MG63 (cell line): ENCODE data around the gene EGR1. TPM values are rescaled to one million over a fixed set of nuclear protein-coding genes. Genes with fewer than 3 reads are reported as not detected.
"Not testable (repeated sequence)": the region's sequence is repeated elsewhere in the genome, so short reads cannot be mapped to it uniquely, and the experiment has no call there.

ENCODE experiments used
- DNase-seq: peaks from one replicate; pipeline ENCODE4 v3.0.0-alpha.2; 2020
- H3K27me3 ChIP-seq: fragments of 250-450 bp; sonication (Bioruptor Pico); 2 replicates; pipeline ENCODE4 v1.5.1; 2020; ENCODE audit warnings: mild to moderate bottlenecking, moderate library complexity
- H3K36me3 ChIP-seq: fragments of 250-450 bp; sonication (Bioruptor Pico); 2 replicates; pipeline ENCODE4 v1.5.1; 2020; ENCODE audit warnings: mild to moderate bottlenecking, moderate library complexity
- H3K4me3 ChIP-seq: fragments of 250-450 bp; sonication (Bioruptor Pico); 2 replicates; pipeline ENCODE4 v1.5.1; 2020; ENCODE audit warnings: mild to moderate bottlenecking, moderate library complexity
- H3K9me3 ChIP-seq: fragments of 250-450 bp; sonication (Bioruptor Pico); 2 replicates; pipeline ENCODE4 v1.5.1; 2020; ENCODE audit warnings: mild to moderate bottlenecking, moderate library complexity
- total RNA-seq: library from RNA; depleted of rRNA; stranded (reverse); fragments of >200 nt; shearing (Covaris generic); gene quantifications from 2 replicates; pipeline ENCODE4 v1.2.3, GENCODE V29; 2014; ENCODE audit warnings: low replicate concordance

Gene EGR1
- total RNA-seq, 1 experiment from 2014 or later, result 1.2 TPM

DNA sequence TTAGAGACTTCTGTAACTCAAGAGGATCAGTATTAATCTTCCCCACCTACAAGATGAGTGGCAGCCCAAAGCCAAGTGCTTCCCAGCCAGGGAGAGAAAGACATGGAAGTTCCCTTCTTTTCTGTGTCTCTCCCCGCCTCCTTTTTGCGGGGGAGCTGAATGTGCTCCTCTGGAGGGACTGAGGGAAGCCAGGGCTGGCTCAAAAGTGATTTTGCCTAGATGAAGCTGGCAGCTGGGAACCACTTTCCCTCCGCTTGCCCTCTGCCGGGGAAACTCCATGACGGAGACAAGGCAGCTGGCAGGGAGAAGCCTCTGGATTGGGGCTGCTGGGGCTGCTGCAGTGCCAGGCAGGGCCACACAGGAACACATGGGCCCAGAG is 24.4 kb downstream of the EGR1 start:
- no peaks in the 10 kb centered on the region for H3K36me3 ChIP-seq
- H3K4me3 ChIP-seq, result no peak overlapping the region
- no peak for DNase-seq
- no peaks in the 10 kb centered on the region for H3K9me3 ChIP-seq
- no peaks in the 10 kb centered on the region; the same call in 1 of the 2 replicates for H3K27me3 ChIP-seq

DNA sequence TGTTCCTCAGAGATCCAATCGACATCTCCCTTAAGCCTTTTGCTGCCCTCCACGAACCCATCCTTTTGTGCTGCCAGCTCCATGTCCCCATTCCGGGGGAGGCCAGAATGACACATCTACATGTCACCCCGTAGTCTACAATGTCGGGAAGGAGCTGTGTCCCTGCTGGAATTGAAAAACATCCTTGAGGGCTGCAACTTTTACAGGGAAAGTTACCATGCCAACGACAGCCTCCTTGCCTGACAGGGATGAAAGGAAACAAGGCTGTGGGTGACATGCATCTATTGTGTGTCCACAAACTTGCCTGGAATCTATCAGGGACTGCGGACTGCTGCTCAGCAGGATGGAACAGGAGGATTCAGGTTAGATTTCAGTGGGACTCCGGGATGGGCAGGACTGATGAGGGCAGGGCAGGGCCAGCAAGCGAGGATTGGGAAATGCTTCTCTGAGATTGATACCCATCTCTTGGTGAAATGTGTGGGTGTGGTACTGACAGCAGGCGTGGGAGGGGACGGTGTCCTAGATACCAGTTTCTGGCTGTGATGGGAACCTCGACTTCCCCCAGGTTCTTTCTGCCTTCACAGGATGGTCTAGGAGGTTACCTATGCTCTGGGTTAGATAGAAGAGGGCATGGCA is 25.5 kb downstream of the EGR1 start:
- Histone ChIP-seq H3K36me3 (no peaks in the 10 kb centered on the region), H3K9me3 (no peaks in the 10 kb centered on the region), H3K27me3 (no peaks in the 10 kb centered on the region; the same call in 1 of the 2 replicates), H3K4me3 (no peak overlapping the region)
- DNase-seq, result no peak

DNA sequence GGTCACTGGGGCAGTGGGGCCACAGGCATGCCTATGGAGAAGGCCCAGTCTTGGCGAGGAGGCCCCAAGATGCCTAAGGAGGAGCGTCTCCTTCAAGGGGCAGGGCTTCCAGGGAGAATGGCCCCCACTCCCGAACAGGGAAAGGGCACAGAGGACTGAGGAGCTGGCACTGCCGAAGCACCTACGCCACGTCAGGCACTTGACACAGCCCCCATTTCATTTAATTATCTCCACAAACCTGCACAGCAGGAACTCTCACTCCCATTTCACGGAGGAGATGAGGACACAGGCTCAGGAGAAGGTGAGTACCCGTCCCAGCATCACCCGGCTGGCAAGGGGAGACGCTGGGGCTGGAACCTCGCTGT is 26.0 kb downstream of the EGR1 start:
- Histone ChIP-seq H3K4me3 (peak overlapping the region; percentile 45), H3K9me3 (no peaks in the 10 kb centered on the region), H3K36me3 (no peaks in the 10 kb centered on the region), H3K27me3 (no peaks in the 10 kb centered on the region; the same call in 1 of the 2 replicates)
- DNase-seq, result no peak

DNA sequence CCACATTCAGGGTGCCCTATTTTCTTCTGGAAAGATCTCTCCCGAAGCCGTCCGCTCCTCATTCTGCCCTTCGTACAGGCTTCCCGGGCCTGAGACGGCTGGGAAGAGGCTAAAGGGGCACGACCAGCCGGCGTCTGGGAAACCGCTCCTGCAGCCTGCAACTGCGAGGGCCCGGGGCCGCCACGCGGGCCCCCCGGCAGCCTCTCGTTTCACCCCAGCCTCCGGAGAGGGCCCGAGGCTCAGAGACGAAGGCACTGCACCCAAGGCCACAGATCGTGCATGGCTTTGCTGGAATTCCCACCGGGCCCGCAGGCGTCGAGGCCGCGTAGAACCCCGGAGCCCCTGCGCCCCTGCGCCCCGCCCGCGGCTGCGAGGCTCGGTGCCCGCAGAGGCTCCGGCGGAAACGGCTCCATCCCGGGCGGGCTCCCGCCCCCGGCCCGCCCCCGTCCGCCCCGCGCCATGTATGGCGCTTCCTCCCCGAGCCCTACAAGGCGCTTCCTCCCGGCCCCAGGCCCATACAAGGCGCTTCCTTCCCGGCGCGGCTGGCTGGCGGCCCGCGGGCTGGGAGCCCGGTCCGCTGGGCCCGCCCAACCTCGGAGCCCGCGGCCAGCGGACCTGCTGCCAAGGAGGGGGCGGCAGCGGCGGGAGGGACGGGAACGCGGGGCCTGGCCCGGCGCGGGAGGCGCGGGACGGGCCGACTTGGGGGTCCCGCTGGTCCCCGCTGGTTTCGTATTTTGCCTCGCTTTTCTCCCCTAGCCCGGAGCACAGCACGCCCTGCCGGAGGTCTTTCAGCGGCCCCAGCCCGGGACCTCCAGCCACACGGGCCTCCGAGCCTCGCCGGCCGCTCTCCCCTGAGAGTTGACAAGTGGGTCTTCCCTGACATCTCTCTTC is 26.6 kb downstream of the EGR1 start:
- no peaks in the 10 kb centered on the region for H3K9me3 ChIP-seq
- no peaks in the 10 kb centered on the region; the same call in 1 of the 2 replicates for H3K27me3 ChIP-seq
- peak; percentile 96 for DNase-seq
- H3K4me3 ChIP-seq, result peak overlapping the region; percentile 45
- no peaks in the 10 kb centered on the region for H3K36me3 ChIP-seq

GRCh38 chr5:138492560-138493045 is 27.3 kb downstream of the EGR1 start:
- DNase-seq, result no peak
- Histone ChIP-seq H3K4me3 (peak overlapping the region; percentile 45), H3K9me3 (no peaks in the 10 kb centered on the region), H3K27me3 (no peaks in the 10 kb centered on the region; the same call in 1 of the 2 replicates), H3K36me3 (no peaks in the 10 kb centered on the region)

- no peaks in the 10 kb centered on the region; the same call in 1 of the 2 replicates for H3K27me3 ChIP-seq
- no peaks in the 10 kb centered on the region for H3K9me3 ChIP-seq
- no peaks in the 10 kb centered on the region for H3K36me3 ChIP-seq
- no peak overlapping the region for H3K4me3 ChIP-seq
- DNase-seq, result no peak
Observed at GRCh38 chr5:138495351-138495750, 30.1 kb downstream of the EGR1 start.

DNA sequence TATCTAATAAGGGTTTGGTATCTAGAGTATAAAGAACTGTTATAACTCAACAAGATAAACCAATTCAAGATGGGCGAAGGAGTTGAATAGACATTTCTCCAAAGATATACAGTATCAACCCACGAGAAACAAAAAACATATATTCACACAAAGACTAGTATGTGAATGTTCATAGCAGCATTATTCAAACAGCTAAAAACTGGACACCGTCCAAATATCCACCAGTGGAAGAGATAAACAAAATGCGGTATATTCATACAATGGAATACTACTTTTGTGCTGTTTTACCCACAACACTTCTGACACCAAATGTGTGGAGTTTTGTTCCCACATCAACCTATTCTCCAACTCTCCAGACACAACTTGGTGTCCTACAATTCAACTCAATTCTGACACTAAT is 33.1 kb downstream of the EGR1 start:
- Histone ChIP-seq H3K4me3 (no peak overlapping the region), H3K36me3 (no peaks in the 10 kb centered on the region; the same call in 1 of the 2 replicates), H3K9me3 (no peaks in the 10 kb centered on the region), H3K27me3 (no peaks in the 10 kb centered on the region)
- no peak for DNase-seq

- DNase-seq, result peak; percentile 24
- no peaks in the 10 kb centered on the region for H3K9me3 ChIP-seq
- H3K4me3 ChIP-seq, result no peak overlapping the region
- no peaks in the 10 kb centered on the region for H3K27me3 ChIP-seq
- H3K36me3 ChIP-seq, result peaks cover 30% of the 10 kb centered on the region
Observed at GRCh38 chr5:138502121-138502520, 36.8 kb downstream of the EGR1 start.

GRCh38 chr5:138502521-138502920 is 37.2 kb downstream of the EGR1 start:
- Histone ChIP-seq H3K4me3 (no peak overlapping the region), H3K27me3 (no peaks in the 10 kb centered on the region), H3K9me3 (no peaks in the 10 kb centered on the region), H3K36me3 (peaks cover 34% of the 10 kb centered on the region)
- no peak for DNase-seq

DNA sequence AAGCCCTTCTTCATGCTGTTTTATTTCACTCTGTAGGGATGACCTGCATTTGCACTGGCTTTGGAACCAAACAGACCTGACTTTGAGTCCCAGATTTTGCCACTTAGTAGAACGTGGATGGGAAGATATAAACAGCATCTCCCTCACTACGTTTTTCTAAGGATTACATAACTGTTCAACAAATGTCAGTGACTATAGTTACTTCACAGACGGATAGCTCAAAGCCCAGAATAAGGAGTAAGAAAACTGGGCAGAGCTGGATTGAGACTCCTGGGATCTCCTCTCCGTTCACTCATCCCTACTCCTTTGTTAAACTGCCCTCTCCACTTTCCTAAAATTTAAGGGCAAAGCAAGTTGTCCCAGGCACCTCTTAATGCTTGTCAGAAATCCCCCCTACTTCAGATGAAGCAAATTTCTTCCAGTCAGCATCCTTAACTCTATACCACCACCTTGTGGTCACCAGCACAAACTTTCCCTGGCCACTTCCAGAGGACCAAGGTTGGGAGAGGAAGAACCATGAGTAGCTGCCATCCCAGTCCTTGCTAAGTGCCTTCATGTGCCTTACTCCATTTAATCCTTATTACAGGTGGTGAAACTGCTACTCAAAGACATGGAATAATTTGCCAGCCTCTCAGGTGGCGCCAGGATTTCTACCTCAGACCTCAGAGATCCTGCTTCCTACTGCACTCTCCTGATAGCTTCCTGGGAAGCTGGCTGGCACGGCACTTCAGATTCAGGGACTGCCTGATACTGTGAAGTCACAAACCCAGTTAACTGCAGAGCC is 38.4 kb downstream of the EGR1 start:
- peaks cover 45% of the 10 kb centered on the region for H3K36me3 ChIP-seq
- H3K4me3 ChIP-seq, result no peak overlapping the region
- H3K27me3 ChIP-seq, result no peaks in the 10 kb centered on the region
- peak; percentile 38 for DNase-seq
- no peaks in the 10 kb centered on the region for H3K9me3 ChIP-seq

GRCh38 chr5:138504799-138505198 is 39.5 kb downstream of the EGR1 start:
- DNase-seq, result peak; percentile 64
- Histone ChIP-seq H3K4me3 (no peak overlapping the region), H3K9me3 (no peaks in the 10 kb centered on the region), H3K36me3 (peaks cover 55% of the 10 kb centered on the region), H3K27me3 (no peaks in the 10 kb centered on the region)

DNA sequence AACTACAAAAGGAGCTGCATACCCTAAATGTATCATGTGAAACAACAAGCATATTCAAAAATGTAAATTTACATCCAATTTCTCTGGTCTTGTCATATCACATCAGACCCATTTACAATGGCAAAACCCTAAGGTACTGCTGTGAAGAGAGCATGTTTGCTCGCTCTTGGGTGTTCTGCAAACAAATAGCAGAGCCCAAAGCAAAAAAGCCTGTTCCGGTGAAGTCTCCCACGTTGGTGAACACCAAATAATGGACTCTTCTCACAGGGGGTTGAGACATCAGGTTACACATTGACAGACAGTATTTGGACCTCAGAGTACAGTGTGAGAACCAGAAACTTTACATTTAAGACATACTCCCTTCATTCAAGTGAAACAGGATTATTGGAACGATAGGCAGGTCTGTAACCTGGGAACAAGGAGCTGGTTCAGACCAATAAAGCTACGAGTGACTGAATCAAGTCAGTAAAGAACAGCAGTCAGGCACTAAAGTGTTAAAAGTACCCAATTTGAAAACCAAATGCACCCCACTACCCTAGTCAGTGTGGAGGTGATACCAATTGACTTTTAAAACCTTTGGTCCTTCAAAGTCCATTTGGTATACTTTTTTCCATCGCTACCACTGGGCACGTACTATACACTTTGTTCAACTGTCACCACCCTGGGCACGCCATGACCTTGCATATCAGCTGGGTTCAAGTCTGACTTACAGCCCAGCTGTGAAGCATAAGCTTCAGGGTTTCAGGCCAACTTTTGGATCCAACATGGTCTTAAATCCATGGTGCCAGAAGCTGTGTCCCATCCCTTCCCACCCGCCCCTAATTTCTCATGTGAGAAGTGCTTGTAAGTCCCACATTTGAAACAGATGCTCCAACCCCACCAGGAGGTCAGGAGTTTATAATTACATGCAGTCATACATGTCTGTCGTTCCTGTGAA is 41.4 kb downstream of the EGR1 start:
- DNase-seq, result no peak
- Histone ChIP-seq H3K27me3 (no peaks in the 10 kb centered on the region), H3K36me3 (peaks cover 68% of the 10 kb centered on the region), H3K9me3 (no peaks in the 10 kb centered on the region), H3K4me3 (no peak overlapping the region)

DNA sequence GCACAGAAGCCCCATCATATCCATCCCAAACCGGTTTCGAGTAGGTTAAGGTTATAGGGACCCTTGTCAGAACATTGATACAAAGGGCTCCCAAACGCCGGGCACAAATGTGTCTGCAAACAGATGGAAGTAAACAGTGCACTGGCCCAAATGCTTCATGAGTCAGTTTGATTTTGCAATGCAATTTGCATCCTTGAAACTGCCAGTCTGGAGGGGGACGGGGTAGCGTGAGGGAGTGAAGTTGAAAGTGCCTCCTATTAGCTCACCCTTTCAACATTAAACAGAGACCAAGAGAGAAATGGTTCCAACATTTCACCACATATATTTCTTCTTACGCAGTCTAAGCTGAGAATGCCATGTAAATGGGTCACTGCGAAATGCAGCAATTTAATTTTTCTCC is 42.2 kb downstream of the EGR1 start:
- peaks cover 75% of the 10 kb centered on the region for H3K36me3 ChIP-seq
- H3K4me3 ChIP-seq, H3K27me3 ChIP-seq, H3K9me3 ChIP-seq: not testable (repeated sequence)
- peak; percentile 60 for DNase-seq

DNA sequence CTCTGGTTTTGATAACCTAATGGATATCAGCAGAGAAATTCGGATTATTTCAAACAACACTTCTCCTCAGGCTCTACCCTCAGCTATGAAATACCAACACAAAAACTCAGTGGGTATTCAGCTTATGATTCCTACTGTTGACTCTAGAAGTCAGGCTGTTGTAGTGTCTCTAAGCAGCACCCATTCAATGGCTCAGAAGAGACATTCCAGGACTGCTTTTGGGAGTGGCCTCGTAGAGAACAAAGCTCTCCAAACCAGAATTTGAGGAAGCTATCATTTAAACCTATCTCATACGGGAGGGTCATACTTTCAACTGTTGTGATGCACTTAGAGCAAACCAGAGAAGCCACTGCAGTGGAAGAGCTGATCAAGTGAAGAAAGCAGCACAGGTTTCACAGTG is 43.7 kb downstream of the EGR1 start:
- H3K27me3 ChIP-seq, result no peaks in the 10 kb centered on the region
- no peaks in the 10 kb centered on the region for H3K9me3 ChIP-seq
- no peak for DNase-seq
- peaks cover 88% of the 10 kb centered on the region for H3K36me3 ChIP-seq
- no peak overlapping the region for H3K4me3 ChIP-seq

DNA sequence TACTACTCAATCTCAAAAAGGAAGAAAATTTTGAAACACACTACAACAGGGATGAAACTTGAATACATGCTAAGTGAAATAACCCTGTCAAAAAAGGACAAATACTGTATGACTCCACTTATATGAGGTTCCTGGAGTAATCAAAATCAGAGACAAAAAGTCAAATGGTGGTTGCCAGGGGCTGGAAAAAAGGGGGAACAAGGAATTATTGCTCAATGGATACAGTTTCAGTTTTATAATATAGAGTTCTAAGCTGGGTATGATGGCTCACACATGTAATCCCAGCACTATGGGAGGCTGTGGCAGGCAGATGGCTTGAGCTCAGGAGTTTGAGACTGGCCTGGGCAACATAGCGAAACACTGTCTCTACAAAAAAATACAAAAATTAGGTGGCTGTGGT is 48.7 kb downstream of the EGR1 start:
- Histone ChIP-seq H3K36me3 (peaks cover 92% of the 10 kb centered on the region), H3K4me3 (no peak overlapping the region), H3K9me3 (no peaks in the 10 kb centered on the region), H3K27me3 (no peaks in the 10 kb centered on the region)
- DNase-seq, result no peak
